Measurements from ENCODE around the gene MIPOL1. TPM values are rescaled to one million over a fixed set of nuclear protein-coding genes. Genes with fewer than 3 reads are reported as not detected.
A peak's percentile ranks its signal among the peaks of the same experiment; 100 is the strongest.

MIPOL1 gene
- total and polyA plus RNA-seq, 9 of the 15 experiments (the other 6 are each of a cell fraction or from before 2014, with no cell fraction given) = 6.7 to 21.9 (median 12.4) TPM

DNA sequence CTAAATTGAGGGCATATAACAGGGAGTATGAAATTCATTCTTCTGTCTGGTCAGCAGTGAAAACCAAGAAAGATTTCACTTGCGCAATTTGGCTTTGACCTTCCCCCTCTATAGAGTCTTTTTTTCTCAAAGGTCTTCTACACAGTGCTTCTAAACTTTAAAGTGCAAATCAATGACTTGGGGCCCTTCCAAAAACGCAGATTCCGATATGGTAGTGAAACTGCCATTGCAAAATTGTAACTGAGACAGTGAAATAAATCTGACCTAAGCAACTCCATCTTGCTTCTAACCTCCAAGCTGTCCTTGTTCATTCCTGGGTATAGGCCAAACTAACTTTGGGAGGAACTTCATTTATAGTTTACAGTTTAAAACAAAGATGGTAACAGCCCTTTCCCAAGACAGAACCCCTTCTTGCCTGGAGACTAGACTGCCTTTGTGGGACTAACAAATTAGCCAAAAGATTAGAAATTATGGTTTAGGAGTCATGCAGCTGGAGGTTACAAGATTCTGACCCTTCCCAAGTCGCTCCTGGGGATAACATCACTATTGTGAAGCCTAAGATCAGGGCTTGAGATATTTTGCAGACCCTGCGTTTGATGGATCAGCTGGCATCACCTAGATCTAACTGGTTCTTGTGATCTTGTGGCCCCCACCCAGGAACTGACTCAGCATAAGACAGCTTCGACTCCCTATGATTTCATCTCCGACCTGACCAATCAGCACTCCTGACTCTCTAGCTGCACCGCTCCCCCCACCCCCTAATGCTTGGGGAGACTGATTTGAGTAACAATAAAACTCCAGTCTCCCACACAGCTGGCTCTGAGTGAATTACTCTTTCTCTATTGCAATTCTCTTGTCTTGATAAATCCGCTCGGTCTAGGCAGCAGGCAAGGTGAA lies 30.3 kb upstream of the MIPOL1 start (continued):
- TF ChIP-seq GTF3C2 (IDR thresholded peaks at IDR 0.05; ENCODE audit: borderline replicate concordance, extremely low read depth, insufficient read length) = no peak
- TF ChIP-seq, protein P1, sequence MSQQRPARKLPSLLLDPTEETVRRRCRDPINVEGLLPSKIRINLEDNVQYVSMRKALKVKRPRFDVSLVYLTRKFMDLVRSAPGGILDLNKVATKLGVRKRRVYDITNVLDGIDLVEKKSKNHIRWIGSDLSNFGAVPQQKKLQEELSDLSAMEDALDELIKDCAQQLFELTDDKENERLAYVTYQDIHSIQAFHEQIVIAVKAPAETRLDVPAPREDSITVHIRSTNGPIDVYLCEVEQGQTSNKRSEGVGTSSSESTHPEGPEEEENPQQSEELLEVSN (IDR thresholded peaks at IDR 0.05; ENCODE audit: borderline replicate concordance in 1 of 2, extremely low read depth in 1 of 2, insufficient read depth in 1 of 2, insufficient read length in 1 of 2, low read depth in 1 of 2, low read length in 1 of 2, poor library complexity in 1 of 2, severe bottlenecking in 1 of 2) = no peak
- TF ChIP-seq ATF1 (CRISPR knock-in tag; IDR thresholded peaks at IDR 0.05) = no peak
- peak; percentile 65 for TF ChIP-seq ATF1 (tag; IDR thresholded peaks at IDR 0.05)
- peak; percentile 88 for TF ChIP-seq ZNF347 (CRISPR knock-in tag; IDR thresholded peaks at IDR 0.05; ENCODE audit: low read depth)
- TF ChIP-seq CAMTA2 (CRISPR knock-in tag; conservative IDR thresholded peaks at IDR 0.05) = no peak
- no peak for TF ChIP-seq ZC3H11A (IDR thresholded peaks at IDR 0.05; ENCODE audit: low read depth, low read length)
- no peak for TF ChIP-seq RBM14 (IDR thresholded peaks at IDR 0.05; ENCODE audit: borderline replicate concordance, insufficient read depth, low read depth, low read length)
- TF ChIP-seq EHMT2 (IDR thresholded peaks at IDR 0.05) = no peak
- no peak for TF ChIP-seq GABPB1 (CRISPR knock-in tag; IDR thresholded peaks at IDR 0.05)
- TF ChIP-seq PCBP1 (IDR thresholded peaks at IDR 0.05; ENCODE audit: low read depth, low read length, poor library complexity, severe bottlenecking) = no peak
- TF ChIP-seq PBX2 (CRISPR knock-in tag; IDR thresholded peaks at IDR 0.05; ENCODE audit: low read depth) = no peak
- peak; percentile 74 for TF ChIP-seq PBX2 (tag; conservative IDR thresholded peaks at IDR 0.05; ENCODE audit: low read depth)
- no peak for TF ChIP-seq GTF2E2 (tag; IDR thresholded peaks at IDR 0.05)
- TF ChIP-seq NEUROD1 (IDR thresholded peaks at IDR 0.05; ENCODE audit: borderline replicate concordance, low read depth, low read length, partially characterized antibody) = no peak
- peak; percentile 87 for TF ChIP-seq ZNF57 (CRISPR knock-in tag; IDR thresholded peaks at IDR 0.05)
- no peak for TF ChIP-seq NFRKB (IDR thresholded peaks at IDR 0.05; ENCODE audit: low read depth)
- peak; percentile 76 for TF ChIP-seq VEZF1 (CRISPR knock-in tag; IDR thresholded peaks at IDR 0.05)
- TF ChIP-seq SMARCA4 (IDR thresholded peaks at IDR 0.05) = peak; percentile 76
- TF ChIP-seq STAG1 (CRISPR knock-in tag; IDR thresholded peaks at IDR 0.05; ENCODE audit: borderline replicate concordance) = no peak

All from K562 (cell line).